Measurements from ENCODE around the gene ENDOG.
"Not testable (repeated sequence)": the region's sequence is repeated elsewhere in the genome, so short reads cannot be mapped to it uniquely, and the experiment has no call there.

Gene ENDOG

DNA sequence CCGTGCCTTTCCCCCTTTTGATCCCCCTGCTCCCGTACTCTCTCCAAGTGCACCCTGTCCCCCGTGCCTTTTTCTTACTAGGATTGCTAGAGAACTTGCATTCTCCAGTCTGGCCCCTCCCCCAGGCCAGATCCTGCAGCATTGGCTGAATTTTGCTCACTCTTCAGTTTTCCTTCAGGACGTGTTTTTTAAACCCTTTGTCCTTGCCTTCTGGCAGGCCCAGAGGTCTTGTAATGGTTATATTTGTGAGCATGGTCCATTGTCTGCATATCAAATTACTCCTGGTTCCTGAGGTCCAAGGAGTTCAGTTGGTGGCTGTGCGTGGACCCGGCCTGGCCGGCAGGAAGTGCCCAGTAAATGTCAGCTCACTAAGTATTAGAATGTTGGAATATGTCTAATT, 30.6 kb upstream of the ENDOG start:
- ATAC-seq (ENCODE audit: low read depth) (no peak), DNase-seq (ENCODE audit: low spot score in 2 of 2) (no peak)
- Mint-ChIP-seq H3K4me3 (peak overlapping the region; percentile 100), H3K9me3 (no peaks in the 10 kb centered on the region), H3K27me3 (no peaks in the 10 kb centered on the region), H3K4me1 (peaks cover 12% of the 10 kb centered on the region), H3K27ac (peak overlapping the region; percentile 96), H3K36me3 (peaks cover 8% of the 10 kb centered on the region)

- Mint-ChIP-seq H3K9me3 (no peaks in the 10 kb centered on the region), H3K4me3 (peak overlapping the region; percentile 100), H3K4me1 (peaks cover 8% of the 10 kb centered on the region), H3K27ac (peak overlapping the region; percentile 96), H3K27me3 (no peaks in the 10 kb centered on the region), H3K36me3 (peaks cover 14% of the 10 kb centered on the region)
- ATAC-seq (ENCODE audit: low read depth) (no peak), DNase-seq (ENCODE audit: low spot score in 2 of 2) (no peak)
Observed at GRCh38 chr9:128788445-128788844, 29.9 kb upstream of the ENDOG start.

GRCh38 chr9:128790536-128790935, 27.8 kb upstream of the ENDOG start:
- Mint-ChIP-seq H3K4me3 (no peak overlapping the region), H3K36me3 (peaks cover 17% of the 10 kb centered on the region), H3K27ac (no peak overlapping the region)

GRCh38 chr9:128792134-128792533, 26.2 kb upstream of the ENDOG start:
- H3K27me3 Mint-ChIP-seq: no peaks in the 10 kb centered on the region
- peaks cover 18% of the 10 kb centered on the region for H3K36me3 Mint-ChIP-seq
- peaks cover 8% of the 10 kb centered on the region for H3K4me1 Mint-ChIP-seq
- ATAC-seq (ENCODE audit: low read depth) (no peak), DNase-seq (ENCODE audit: low spot score in 2 of 2) (no peak)
- H3K27ac Mint-ChIP-seq: no peak overlapping the region
- no peaks in the 10 kb centered on the region for H3K9me3 Mint-ChIP-seq
- H3K4me3 Mint-ChIP-seq: no peak overlapping the region

More at GRCh38 chr9:128790536-128790935, 27.8 kb upstream of the ENDOG start:
- peaks cover 8% of the 10 kb centered on the region for H3K4me1 Mint-ChIP-seq
- H3K9me3 Mint-ChIP-seq: no peaks in the 10 kb centered on the region
- no peaks in the 10 kb centered on the region for H3K27me3 Mint-ChIP-seq
- DNase-seq (ENCODE audit: low spot score in 2 of 2): no peak
- no peak for ATAC-seq (ENCODE audit: low read depth)

DNA sequence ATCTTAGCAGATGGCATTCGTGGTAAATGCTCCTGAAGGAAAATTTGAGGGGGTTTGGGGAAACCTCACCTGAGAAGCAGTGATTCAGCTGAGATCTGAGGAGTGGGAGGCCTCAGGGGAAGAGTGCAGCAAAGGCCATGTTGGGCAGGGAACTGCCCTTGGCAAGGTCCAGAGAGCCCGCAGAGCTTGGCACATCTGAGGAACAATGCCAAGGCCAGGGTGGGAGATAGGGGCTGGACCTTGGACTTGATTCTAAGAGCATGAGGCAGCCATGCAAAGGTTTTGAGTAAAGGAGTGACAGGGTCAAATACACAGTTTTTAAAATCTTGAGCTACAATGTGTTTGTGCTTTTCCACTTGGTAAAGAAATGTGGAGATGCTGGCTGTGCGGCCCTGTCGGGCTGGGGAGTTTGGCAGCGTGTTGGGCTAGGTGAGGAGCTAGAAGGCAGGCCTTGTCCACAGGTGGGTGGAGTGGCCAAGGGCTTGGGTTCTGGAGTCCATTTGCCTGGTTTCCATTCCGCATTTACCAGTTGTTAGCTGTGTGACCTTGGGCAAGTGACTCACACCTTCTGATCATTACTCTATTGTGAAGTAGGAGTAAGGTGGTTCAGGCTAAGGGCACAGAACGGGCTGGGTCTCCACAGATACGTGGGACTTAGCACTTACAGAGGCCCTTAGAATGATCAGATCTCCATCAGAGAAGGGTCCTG, 25.2 kb upstream of the ENDOG start:
- Mint-ChIP-seq H3K36me3 (peaks cover 22% of the 10 kb centered on the region), H3K27me3 (no peaks in the 10 kb centered on the region), H3K4me1 (no peaks in the 10 kb centered on the region), H3K27ac (no peak overlapping the region), H3K9me3 (no peaks in the 10 kb centered on the region), H3K4me3 (no peak overlapping the region)
- no peak for ATAC-seq (ENCODE audit: low read depth)
- DNase-seq (ENCODE audit: low spot score in 2 of 2): no peak

DNA sequence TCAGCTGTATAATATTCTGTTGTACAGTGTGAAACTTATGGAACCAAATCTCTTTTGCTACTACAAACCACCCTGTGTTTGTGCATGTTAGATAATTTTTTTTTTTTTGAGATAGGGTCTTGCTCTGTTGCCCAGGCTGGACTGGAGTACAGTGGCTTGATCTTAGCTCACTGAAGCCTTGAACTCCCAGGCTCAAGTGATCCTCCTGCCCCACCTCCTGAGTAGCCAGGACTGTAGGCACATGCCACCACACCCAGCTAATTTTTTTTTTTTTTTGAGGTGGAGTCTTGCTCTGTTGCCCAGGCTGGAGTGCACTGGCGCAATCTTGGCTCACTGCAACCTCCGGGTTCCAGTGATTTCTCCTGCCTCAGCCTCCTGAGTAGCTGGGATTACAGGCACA, 23.3 kb upstream of the ENDOG start:
- not testable (repeated sequence) for DNase-seq (ENCODE audit: low spot score in 2 of 2); H3K9me3 Mint-ChIP-seq; H3K4me3 Mint-ChIP-seq; H3K27me3 Mint-ChIP-seq; H3K4me1 Mint-ChIP-seq; ATAC-seq (ENCODE audit: low read depth); H3K27ac Mint-ChIP-seq
- H3K36me3 Mint-ChIP-seq: peaks cover 27% of the 10 kb centered on the region

DNA sequence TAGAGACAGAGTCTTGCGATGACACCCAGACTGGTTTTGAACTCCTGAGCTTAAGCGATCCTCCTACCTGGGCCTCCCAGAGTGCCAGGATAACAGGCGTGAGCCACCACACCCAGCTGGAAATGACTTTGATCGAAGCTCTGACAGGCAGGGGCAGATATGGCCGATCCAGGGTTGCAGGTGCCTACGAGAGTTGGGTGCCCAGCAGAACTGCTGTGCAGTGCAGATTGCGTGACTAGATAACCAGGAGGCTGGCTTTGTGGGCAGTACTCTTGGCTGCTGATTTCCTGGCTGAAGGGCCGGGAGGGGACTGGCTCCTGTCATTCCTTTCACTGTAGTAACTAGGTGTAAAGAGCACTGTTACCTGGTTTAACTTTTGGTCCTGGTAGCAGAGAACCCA, 19.4 kb upstream of the ENDOG start:
- H3K4me1 Mint-ChIP-seq: no peaks in the 10 kb centered on the region
- H3K36me3 Mint-ChIP-seq: peaks cover 31% of the 10 kb centered on the region
- no peak for DNase-seq (ENCODE audit: low spot score in 2 of 2)
- H3K27me3 Mint-ChIP-seq: no peaks in the 10 kb centered on the region
- H3K9me3 Mint-ChIP-seq: no peaks in the 10 kb centered on the region
- no peak for ATAC-seq (ENCODE audit: low read depth)
- no peak overlapping the region for H3K27ac Mint-ChIP-seq
- no peak overlapping the region for H3K4me3 Mint-ChIP-seq

DNA sequence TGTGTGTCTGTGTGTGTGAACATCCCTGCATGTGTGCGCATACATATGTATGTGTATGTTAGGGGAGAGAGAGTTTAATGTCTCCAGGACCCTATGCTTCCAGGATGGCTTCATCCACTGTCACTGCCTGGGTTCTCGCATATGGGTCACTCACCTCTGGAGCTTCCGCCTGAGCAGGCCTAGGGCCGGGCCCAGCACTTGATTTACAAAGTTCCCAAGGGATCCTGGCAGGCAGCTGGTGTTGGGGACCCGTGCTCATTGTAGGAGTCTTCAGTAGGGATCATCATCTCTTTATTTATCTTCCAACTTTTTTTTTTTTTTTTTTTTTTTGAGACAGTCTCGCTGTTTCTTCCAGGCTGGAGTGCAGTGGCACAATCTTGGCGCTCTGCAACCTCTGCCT, 18.2 kb upstream of the ENDOG start:
- Mint-ChIP-seq H3K36me3 (peaks cover 30% of the 10 kb centered on the region), H3K4me3 (no peak overlapping the region), H3K27ac (no peak overlapping the region), H3K27me3 (no peaks in the 10 kb centered on the region), H3K4me1 (no peaks in the 10 kb centered on the region), H3K9me3 (no peaks in the 10 kb centered on the region)
- ATAC-seq (ENCODE audit: low read depth) (no peak), DNase-seq (ENCODE audit: low spot score in 2 of 2) (no peak)

DNA sequence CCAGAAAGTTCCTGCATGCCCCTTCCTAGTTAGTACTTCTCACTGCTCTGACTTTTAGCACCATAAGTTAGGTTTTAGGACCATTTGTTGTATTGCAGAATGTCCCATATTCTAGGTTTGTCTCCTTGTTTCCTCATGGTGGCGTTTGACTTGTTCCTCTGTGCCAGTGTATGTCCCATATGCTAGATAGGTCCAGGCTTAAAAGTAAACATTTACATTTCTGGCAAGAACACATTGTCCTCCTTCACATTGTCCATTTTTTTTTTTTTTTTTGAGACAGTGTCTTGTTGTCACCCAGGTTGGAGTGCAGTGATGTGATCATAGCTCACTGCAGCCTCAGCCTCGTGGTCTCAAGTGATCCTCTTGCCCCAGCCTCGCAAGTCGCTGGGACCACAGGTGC, 15.8 kb upstream of the ENDOG start:
- DNase-seq (ENCODE audit: low spot score in 2 of 2) (no peak), ATAC-seq (ENCODE audit: low read depth) (no peak)
- no peak overlapping the region for H3K27ac Mint-ChIP-seq
- H3K4me3 Mint-ChIP-seq: no peak overlapping the region
- no peaks in the 10 kb centered on the region for H3K9me3 Mint-ChIP-seq
- H3K36me3 Mint-ChIP-seq: peaks cover 30% of the 10 kb centered on the region
- no peaks in the 10 kb centered on the region for H3K27me3 Mint-ChIP-seq
- H3K4me1 Mint-ChIP-seq: no peaks in the 10 kb centered on the region

- Mint-ChIP-seq H3K36me3 (peaks cover 24% of the 10 kb centered on the region), H3K4me1 (no peaks in the 10 kb centered on the region), H3K4me3 (no peak overlapping the region), H3K9me3 (no peaks in the 10 kb centered on the region), H3K27me3 (no peaks in the 10 kb centered on the region), H3K27ac (no peak overlapping the region)
- ATAC-seq (ENCODE audit: low read depth) (no peak), DNase-seq (ENCODE audit: low spot score in 2 of 2) (no peak)
Observed at GRCh38 chr9:128805661-128806060, 12.6 kb upstream of the ENDOG start.

- ATAC-seq (ENCODE audit: low read depth): no peak
- Mint-ChIP-seq H3K36me3 (peaks cover 15% of the 10 kb centered on the region), H3K4me1 (no peaks in the 10 kb centered on the region), H3K9me3 (no peaks in the 10 kb centered on the region), H3K27me3 (no peaks in the 10 kb centered on the region), H3K4me3 (no peak overlapping the region), H3K27ac (no peak overlapping the region)
- DNase-seq (ENCODE audit: low spot score in 2 of 2): no peak
Observed at GRCh38 chr9:128807827-128808226, 10.5 kb upstream of the ENDOG start.

DNA sequence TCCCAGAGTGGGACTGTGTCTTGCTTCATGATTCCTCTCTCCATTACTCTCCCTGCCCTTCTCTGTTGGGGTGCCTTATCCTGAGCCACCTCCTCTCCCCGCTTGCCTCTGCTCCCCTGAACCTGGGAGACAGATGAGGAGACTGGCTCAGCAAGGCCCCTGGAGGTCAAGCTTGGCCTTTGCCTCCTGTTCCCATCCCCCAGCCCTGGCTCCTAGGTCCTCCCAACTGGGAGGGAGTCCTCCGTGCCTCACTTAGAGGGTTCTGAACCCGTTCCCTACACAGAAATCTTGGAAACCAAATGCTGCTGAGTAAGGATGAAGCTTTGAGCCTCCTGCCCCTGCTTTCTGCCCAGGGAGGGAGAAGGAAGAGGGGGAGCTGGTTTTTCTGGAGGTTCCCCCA, 9.8 kb upstream of the ENDOG start:
- Mint-ChIP-seq H3K9me3 (no peaks in the 10 kb centered on the region), H3K27ac (no peak overlapping the region), H3K4me1 (no peaks in the 10 kb centered on the region), H3K36me3 (peaks cover 8% of the 10 kb centered on the region), H3K4me3 (no peak overlapping the region), H3K27me3 (no peaks in the 10 kb centered on the region)
- DNase-seq (ENCODE audit: low spot score in 2 of 2) (no peak), ATAC-seq (ENCODE audit: low read depth) (no peak)

DNA sequence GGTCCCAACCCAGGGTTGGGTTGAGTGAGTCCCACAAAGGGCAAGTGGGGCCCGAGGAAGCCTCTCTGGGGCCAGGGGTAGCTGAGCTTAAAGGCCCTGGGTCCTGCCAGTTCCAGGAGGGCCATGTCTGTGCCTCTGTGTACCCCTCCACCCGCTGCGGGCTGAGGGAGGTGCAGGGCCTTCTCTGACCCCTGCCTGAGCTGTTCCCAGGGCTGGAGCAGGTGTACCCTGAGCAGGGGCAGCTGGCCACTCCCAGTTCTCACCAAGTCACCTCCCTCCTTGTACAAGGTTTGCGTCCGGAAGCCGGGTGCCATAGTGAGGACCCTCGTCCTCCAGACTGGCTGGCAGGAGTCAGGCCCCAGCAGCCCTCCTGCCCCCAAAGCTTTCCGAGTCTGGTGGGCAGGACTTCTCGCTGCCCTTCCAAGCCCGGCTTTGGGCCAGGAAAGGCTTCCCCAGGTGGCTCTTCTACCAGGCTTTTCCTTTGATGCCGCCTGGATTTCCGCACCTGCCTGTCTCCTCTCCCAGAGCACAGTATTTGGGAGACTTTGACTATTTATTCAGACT, 9.2 kb upstream of the ENDOG start:
- ATAC-seq (ENCODE audit: low read depth) (no peak), DNase-seq (ENCODE audit: low spot score in 2 of 2) (no peak)
- H3K4me3 Mint-ChIP-seq: no peak overlapping the region
- H3K9me3 Mint-ChIP-seq: no peaks in the 10 kb centered on the region
- peaks cover 6% of the 10 kb centered on the region for H3K36me3 Mint-ChIP-seq
- H3K4me1 Mint-ChIP-seq: no peaks in the 10 kb centered on the region
- H3K27me3 Mint-ChIP-seq: no peaks in the 10 kb centered on the region
- no peak overlapping the region for H3K27ac Mint-ChIP-seq

DNA sequence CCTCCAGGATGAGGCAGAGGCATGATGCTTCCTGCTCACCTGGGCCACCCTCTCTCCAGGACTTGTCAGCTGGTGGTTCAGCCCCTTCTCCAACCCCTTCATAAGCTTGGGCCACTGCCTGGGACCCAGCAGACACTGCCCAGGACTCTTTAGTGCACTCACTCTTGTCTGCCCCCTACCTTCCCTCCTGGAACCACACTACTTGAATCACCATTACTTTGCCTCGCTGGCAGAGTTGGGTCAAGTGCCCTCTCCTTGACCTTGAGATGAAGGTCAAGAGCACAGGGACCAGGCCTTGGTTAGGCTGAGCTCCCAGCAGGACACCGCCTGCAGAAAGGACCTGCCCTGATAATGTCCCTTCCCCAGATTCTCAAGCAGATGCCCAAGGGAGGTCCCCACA, 8.5 kb upstream of the ENDOG start:
- ATAC-seq (ENCODE audit: low read depth): no peak

GRCh38 chr9:128810873-128811272, 7.4 kb upstream of the ENDOG start:
- no peak for ATAC-seq (ENCODE audit: low read depth)
- Mint-ChIP-seq H3K36me3 (peaks cover 5% of the 10 kb centered on the region), H3K9me3 (no peaks in the 10 kb centered on the region), H3K4me1 (peaks cover 3% of the 10 kb centered on the region), H3K27ac (no peak overlapping the region), H3K27me3 (no peaks in the 10 kb centered on the region), H3K4me3 (no peak overlapping the region)
- DNase-seq (ENCODE audit: low spot score in 2 of 2): no peak

More for the DNA sequence above, 8.5 kb upstream of the ENDOG start:
- no peak overlapping the region for H3K4me3 Mint-ChIP-seq
- no peaks in the 10 kb centered on the region for H3K4me1 Mint-ChIP-seq
- DNase-seq (ENCODE audit: low spot score in 2 of 2): no peak
- H3K9me3 Mint-ChIP-seq: no peaks in the 10 kb centered on the region
- H3K36me3 Mint-ChIP-seq: peaks cover 6% of the 10 kb centered on the region
- H3K27me3 Mint-ChIP-seq: no peaks in the 10 kb centered on the region
- no peak overlapping the region for H3K27ac Mint-ChIP-seq
